GM12892 (cell line): Measurements from ENCODE around the gene MTUS2.

Experiments used
- POLR2A ChIP-seq: IDR thresholded peaks from 2 replicates; pipeline ENCODE4 v1.6.1; 2011; ENCODE audit warnings: low read depth, low read length, control low read depth
- POLR2AphosphoS5 ChIP-seq: IDR thresholded peaks from 2 replicates; pipeline ENCODE4 v1.6.1; 2011; ENCODE audit warnings: low read depth, low read length, control low read depth

GRCh38 chr13:29522044-29522685 lies 702.0 kb downstream of the MTUS2 start:
- TF ChIP-seq POLR2AphosphoS5, result no peak
- no peak for TF ChIP-seq POLR2A
